Loucy (cell line): ENCODE data around the gene KCNQ5.

ENCODE experiments used
- H2AFZ ChIP-seq: fragments of 200-600 bp; sonication (generic); 2 replicates; pipeline ENCODE4 v1.6.0; 2016; ENCODE audit warnings: antibody characterized with exemption, mild to moderate bottlenecking, low read length, moderate library complexity
- H3F3A ChIP-seq: fragments of 200-600 bp; 2 replicates; pipeline ENCODE4 v1.6.0; 2016; ENCODE audit warnings: antibody characterized with exemption, low read depth, mild to moderate bottlenecking
- H3K27me3 ChIP-seq: fragments of 200-600 bp; sonication (generic); 2 replicates; pipeline ENCODE4 v1.6.1; 2014; ENCODE audit warnings: low read length, mild to moderate bottlenecking; ENCODE audit not compliant: insufficient read depth, poor library complexity, severe bottlenecking
- H3K36me3 ChIP-seq: fragments of 200-600 bp; sonication (generic); 2 replicates; pipeline ENCODE4 v1.6.1; 2016; ENCODE audit warnings: low read length; ENCODE audit not compliant: insufficient read depth
- H3K4me1 ChIP-seq: fragments of 200-600 bp; sonication (generic); 2 replicates; pipeline ENCODE4 v1.5.1; 2014; ENCODE audit warnings: low read length, mild to moderate bottlenecking; ENCODE audit not compliant: insufficient read depth, poor library complexity, severe bottlenecking
- H3K4me2 ChIP-seq: fragments of 200-600 bp; sonication (generic); 2 replicates; pipeline ENCODE4 v1.6.0; 2014; ENCODE audit warnings: antibody characterized with exemption, low read length, low read depth, mild to moderate bottlenecking; ENCODE audit not compliant: poor library complexity, severe bottlenecking
- H3K4me3 ChIP-seq: fragments of 200-600 bp; sonication (generic); 2 replicates; pipeline ENCODE4 v1.5.1; 2014; ENCODE audit warnings: low read length, mild to moderate bottlenecking, mixed read lengths; ENCODE audit not compliant: poor library complexity, severe bottlenecking
- H3K79me2 ChIP-seq: fragments of 200-600 bp; sonication (generic); 2 replicates; pipeline ENCODE4 v1.6.1; 2014; ENCODE audit warnings: low read length; ENCODE audit not compliant: insufficient read depth
- H3K9ac ChIP-seq: fragments of 200-600 bp; sonication (generic); 2 replicates; pipeline ENCODE4 v1.6.0; 2014; ENCODE audit warnings: mild to moderate bottlenecking, low read depth, low read length, moderate library complexity; ENCODE audit not compliant: poor library complexity, severe bottlenecking
- H3K9me2 ChIP-seq: fragments of 200-600 bp; sonication (generic); replicated peaks from 2 replicates; pipeline ENCODE4 v1.6.1; 2016; ENCODE audit warnings: low read depth, low read length, mixed read lengths
- H3K9me3 ChIP-seq: fragments of 200-600 bp; sonication (generic); 2 replicates; pipeline ENCODE4 v1.6.1; 2014; ENCODE audit warnings: mild to moderate bottlenecking, antibody characterized with exemption, low read length, low read depth; ENCODE audit not compliant: insufficient read depth
- H4K20me1 ChIP-seq: fragments of 200-600 bp; sonication (generic); 2 replicates; pipeline ENCODE4 v1.6.0; 2014; ENCODE audit warnings: antibody characterized with exemption, low read length, mild to moderate bottlenecking; ENCODE audit not compliant: insufficient read depth, poor library complexity, severe bottlenecking
- CTCF ChIP-seq: fragments of 200-600 bp; sonication (generic); conservative IDR thresholded peaks from 2 replicates; pipeline ENCODE4 v1.5.1; 2014; ENCODE audit warnings: mild to moderate bottlenecking, antibody characterized with exemption, low read length
- EZH2phosphoT487 ChIP-seq: fragments of 200-600 bp; IDR thresholded peaks from 2 replicates; pipeline ENCODE4 v1.6.1; 2018; ENCODE audit warnings: antibody characterized with exemption, mild to moderate bottlenecking, moderate library complexity, borderline replicate concordance

The KCNQ5 gene

GRCh38 chr6:72789145-72789544 is 167.3 kb downstream of the KCNQ5 start:
- no peaks in the 10 kb centered on the region for H3K4me1 ChIP-seq
- H3K4me3 ChIP-seq, result no peak overlapping the region
- no peak overlapping the region for H2AFZ ChIP-seq
- no peaks in the 10 kb centered on the region for H3K9me2 ChIP-seq
- H3K36me3 ChIP-seq, result no peaks in the 10 kb centered on the region
- no peaks in the 10 kb centered on the region for H3F3A ChIP-seq
- no peaks in the 10 kb centered on the region for H4K20me1 ChIP-seq
- H3K9me3 ChIP-seq, result no peaks in the 10 kb centered on the region
- no peaks in the 10 kb centered on the region for H3K27me3 ChIP-seq
- no peak overlapping the region for H3K9ac ChIP-seq
- no peak overlapping the region for H3K4me2 ChIP-seq
- TF ChIP-seq CTCF (no peak), EZH2phosphoT487 (no peak)
- no peaks in the 10 kb centered on the region for H3K79me2 ChIP-seq

GRCh38 chr6:72792692-72793091 is 170.8 kb downstream of the KCNQ5 start:
- Histone ChIP-seq H3K9ac (no peak overlapping the region), H4K20me1 (no peaks in the 10 kb centered on the region), H3K4me2 (no peak overlapping the region), H3K79me2 (no peaks in the 10 kb centered on the region), H2AFZ (no peak overlapping the region), H3K4me3 (no peak overlapping the region), H3K27me3 (no peaks in the 10 kb centered on the region), H3K9me3 (no peaks in the 10 kb centered on the region), H3K36me3 (no peaks in the 10 kb centered on the region), H3K9me2 (no peaks in the 10 kb centered on the region), H3F3A (no peaks in the 10 kb centered on the region), H3K4me1 (no peaks in the 10 kb centered on the region)
- TF ChIP-seq CTCF (no peak), EZH2phosphoT487 (no peak)

GRCh38 chr6:72793641-72794395 is 172.0 kb downstream of the KCNQ5 start:
- no peaks in the 10 kb centered on the region for H3K9me3 ChIP-seq
- H3K36me3 ChIP-seq, result no peaks in the 10 kb centered on the region
- no peaks in the 10 kb centered on the region for H4K20me1 ChIP-seq
- no peaks in the 10 kb centered on the region for H3K4me1 ChIP-seq
- H3K9ac ChIP-seq, result no peak overlapping the region
- H3K9me2 ChIP-seq, result no peaks in the 10 kb centered on the region
- H3F3A ChIP-seq, result no peaks in the 10 kb centered on the region
- H3K27me3 ChIP-seq, result no peaks in the 10 kb centered on the region
- no peak for TF ChIP-seq CTCF
- no peak overlapping the region for H3K4me3 ChIP-seq
- no peak overlapping the region for H3K4me2 ChIP-seq
- no peaks in the 10 kb centered on the region for H3K79me2 ChIP-seq
- H2AFZ ChIP-seq, result no peak overlapping the region
